Measurements from ENCODE around the gene HADHB.
"Not testable (repeated sequence)": the region's sequence is repeated elsewhere in the genome, so short reads cannot be mapped to it uniquely, and the experiment has no call there.

Gene HADHB

DNA sequence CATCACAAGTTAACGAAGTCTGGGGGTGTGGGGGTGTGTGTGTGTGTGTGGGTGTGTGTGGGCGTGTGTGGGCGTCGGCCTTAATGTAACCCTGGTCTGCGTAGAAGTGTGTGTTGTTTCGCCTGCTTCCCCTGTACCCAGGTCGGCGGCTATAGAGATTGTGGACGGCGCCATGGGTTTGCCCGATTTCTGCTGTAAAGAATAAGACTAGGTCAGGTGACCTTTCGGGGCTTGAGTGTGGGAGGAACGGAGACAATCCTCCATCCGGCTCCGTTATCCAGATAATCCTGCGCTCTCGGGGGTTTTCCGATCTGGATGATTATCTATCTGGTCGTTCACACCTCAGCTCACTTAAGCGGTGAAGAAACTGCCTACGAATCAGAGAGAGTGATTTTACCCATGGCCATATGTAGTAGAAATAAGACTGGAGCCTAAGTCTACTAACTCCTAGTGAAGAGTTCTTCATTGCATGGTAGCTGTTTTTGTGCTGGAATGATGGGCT lies 543 bp downstream of the HADHB start:
- peak; percentile 68 to 71 for DNase-seq

DNA sequence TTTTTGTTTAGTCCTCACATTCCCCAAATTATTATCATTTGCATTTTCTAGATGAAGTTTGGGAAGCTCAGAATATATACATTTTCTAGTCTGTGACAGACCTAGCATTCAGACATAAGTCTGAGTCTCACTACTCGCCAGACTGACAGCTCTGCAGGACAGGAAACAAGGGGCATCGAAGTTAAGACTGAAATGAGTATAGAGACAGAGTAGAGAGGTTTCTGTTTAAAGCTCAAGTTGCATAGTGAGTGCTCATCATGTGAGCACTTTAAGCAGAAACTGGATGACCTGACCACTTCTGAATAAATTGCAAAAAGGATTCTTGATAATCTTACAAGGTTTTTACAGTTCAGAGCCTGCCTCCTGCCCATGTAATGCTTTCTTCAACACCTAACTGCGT lies 1.1 kb downstream of the HADHB start:
- no peak for DNase-seq

DNA sequence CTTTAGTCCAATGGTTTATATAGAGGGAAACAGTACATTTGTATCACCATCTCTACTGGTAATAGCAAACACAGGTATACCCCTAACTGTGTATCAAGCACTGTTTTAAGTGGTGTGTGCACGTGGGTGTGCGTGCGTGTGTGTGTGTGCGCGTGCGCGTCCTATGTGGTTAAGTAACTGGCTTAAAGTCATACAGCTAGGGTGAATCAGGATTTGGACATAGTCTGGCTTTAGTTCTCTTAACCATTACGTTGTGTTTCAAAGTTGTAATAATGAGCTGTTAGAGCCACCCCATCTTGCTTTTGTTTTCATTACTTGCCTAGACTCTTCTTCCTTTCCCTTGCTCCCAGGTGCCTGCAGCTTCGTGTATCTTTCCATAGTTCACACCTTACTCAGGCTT lies 2.1 kb downstream of the HADHB start:
- DNase-seq: peak in 1 of 2 donors; percentile 6

DNA sequence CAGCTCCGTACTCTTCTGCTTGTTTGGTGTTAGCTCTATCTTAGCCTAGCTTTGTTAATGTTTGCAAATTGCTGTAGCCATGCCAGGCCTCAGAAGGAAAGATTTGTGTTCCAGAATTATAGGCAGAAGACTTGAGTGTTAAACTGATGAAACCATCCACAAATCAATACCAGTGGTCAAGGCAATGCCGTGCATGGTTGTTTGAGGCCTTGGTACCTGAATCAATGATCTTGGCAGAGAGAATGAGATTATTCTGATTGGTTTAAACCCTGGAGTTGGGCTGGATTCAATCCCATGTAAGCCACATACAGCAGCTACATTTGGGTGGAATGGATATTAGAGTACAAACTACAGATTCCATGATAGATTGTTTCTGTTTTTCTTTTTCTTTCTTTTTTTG lies 4.9 kb downstream of the HADHB start:
- DNase-seq: no peak

DNA sequence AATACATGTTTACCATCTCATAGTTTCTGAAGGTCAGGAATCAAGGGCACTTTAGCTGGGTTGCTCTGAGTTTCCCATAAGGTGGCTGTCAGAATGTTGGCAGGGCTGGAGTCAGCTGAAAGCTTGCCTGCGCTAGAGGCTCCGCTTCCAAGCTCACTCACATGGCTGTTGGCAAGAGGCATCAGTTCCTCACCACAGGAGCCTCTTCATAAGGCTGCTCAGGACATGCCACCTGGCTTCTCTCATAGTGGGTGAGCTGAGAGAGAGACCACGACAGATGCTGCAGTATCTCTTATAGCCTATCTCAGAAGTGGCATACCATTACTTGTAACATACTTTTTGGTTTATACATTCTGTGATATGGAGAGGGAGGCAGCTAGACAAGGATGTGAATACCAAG lies 7.2 kb downstream of the HADHB start:
- no peak for DNase-seq

DNA sequence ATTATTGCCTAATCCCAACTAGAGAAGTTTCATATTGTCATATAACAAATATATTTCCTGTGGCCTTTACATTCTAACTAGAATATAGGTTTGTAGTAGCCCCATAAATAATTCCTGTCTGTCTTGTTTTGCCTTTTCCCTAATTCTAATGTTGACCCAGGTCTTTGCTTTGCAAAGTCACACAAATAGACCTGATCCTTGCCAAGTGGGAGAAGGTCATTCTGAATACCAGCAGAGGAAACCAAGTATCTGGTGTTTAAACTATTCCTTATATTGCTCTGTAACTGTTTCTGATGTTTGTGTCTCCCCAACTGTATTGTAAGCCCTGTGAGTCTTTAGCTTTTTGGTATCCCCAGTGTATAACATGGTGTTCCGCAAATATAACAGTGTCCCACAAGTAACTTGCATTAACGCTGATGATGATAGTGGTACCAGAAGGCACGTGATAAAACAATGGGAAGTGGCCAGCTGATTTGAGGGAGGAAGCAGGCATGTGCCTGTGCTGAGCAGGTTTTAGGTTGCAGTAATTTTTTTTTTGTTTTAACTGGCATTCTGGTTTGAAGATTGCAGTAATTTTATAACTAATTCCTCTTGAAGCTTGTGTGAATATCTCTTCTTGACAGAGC lies 11.1 kb downstream of the HADHB start:
- DNase-seq: no peak

DNA sequence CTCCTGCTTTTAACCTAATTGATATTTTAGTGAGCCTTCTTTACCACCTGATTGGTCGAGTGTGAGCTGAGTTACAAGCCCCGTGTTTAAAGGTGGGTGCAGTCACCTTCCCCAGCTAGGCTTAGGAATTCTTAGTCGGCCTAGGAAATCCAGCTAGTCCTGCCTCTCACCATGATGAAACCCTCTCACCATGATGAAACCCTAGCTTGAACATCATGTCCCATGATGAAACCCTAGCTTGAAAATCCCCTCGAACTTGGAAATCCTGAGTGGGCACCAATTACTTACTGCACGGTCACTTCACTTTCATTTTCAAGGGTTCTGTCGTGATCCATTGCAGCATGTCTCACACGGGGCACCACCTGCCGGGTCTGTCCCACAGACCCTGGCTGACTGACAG lies 14.1 kb downstream of the HADHB start:
- DNase-seq: not testable (repeated sequence)

DNA sequence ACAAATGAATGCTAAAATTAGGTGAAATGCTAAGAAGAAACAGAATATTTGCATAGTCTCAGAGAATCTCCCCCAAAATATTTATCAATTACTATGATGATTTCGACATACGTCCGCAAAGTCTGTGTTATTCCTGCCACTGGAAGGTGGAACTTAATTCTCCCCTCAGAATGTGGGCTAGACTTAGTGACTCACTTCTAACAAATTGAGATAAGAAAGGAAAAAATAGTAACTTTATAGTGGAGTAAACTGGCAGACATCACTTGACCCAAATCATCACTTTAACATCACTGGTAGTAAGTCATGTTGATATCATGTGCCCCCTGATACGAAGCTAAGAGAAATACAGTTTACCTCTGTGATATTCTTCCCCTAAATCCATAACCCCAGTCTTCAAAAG lies 23.5 kb downstream of the HADHB start:
- DNase-seq: no peak

DNA sequence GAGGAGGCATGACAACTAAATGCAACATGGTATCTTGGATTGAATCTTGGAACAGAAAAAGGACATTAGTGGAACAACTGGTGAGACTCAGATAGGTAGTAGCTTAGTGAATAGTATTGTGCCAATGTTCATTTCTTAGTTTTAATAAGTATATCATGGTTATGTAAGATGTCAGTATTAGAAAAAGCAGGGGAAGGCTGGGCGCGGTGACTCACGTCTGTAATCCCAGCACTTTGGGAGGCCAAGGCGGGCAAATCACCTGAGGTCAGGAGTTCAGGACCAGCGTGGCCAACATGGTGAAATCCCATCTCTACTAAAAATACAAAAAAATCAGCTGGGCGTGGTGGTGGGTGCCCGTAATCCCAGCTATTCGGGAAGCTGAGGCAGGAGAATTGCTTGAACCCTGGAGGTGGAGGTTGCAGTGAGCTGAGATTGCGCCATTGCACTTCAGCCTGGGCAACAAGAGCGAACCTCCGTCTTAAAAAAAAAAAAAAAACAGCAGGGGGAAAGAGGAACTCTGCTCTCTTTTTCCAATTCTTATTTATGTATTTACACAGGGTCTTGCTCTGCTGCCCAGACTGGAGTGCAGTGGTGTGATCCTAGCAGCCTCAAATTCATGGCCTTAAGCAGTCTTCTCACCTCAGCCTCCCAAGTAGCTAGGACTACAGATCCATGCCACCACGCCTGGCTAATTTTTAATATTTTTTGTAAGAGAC lies 24.1 kb downstream of the HADHB start:
- DNase-seq: not testable (repeated sequence)

DNA sequence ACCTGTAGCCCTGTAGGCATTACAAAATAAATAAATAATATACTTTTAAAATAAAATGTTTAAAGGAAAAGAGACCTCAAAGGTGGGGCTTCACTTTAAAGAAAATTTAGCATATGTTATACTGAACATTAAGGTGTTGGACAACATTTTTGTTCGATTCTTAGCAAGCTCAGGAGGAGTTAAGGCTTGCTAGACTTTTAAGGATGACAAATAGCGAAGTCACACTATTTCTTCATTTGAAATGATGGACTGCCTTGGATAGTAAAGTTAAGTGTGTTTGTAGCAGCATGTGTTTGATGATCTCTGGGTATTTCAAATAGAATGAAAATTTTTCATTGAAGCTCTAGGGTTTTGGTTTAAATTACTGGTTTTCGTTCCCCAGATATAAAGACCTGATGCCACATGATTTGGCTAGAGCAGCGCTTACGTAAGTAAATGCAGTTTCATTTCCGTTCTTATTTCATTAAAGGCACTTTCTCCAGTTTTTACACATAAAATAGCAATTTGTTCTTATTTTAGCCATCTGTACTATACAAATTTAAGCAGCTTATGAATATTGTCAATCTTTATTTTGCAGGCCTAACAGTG lies 24.9 kb downstream of the HADHB start:
- no peak for DNase-seq

DNA sequence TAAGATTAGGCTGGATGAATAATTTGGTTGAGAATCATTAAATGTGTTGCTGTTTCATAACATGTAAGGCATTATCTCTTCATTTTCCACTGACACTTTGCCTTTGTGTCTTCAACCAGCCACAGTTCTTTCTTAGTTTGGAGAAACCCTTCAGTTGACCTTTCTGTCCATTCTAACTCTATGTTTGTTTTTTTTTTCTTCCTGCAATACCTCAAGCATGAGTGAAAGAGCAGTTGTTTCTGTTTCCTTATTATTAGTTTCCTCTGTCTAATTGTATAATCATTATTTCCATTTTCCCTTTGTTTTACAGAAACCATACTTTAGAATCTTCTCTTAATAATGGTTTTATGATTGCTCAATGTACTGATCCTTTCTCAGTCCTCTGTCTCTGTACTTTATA lies 25.6 kb downstream of the HADHB start:
- no peak for DNase-seq

DNA sequence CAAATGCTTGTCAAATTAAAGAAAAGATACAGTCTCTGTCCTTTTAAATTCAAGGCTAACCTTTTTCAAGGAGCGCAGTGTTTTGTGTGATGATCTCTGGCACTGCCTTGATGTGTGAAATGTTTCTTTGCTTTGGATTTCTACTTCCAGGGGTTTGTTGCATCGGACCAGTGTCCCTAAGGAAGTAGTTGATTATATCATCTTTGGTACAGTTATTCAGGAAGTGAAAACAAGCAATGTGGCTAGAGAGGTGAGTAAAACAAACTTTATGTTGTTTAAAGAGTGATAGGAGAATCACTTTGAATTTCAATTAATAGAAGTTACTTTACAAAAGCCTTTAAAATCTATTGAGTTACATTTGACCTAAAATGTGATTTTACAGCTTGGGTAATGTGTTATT lies 28.8 kb downstream of the HADHB start:
- DNase-seq: no peak

DNA sequence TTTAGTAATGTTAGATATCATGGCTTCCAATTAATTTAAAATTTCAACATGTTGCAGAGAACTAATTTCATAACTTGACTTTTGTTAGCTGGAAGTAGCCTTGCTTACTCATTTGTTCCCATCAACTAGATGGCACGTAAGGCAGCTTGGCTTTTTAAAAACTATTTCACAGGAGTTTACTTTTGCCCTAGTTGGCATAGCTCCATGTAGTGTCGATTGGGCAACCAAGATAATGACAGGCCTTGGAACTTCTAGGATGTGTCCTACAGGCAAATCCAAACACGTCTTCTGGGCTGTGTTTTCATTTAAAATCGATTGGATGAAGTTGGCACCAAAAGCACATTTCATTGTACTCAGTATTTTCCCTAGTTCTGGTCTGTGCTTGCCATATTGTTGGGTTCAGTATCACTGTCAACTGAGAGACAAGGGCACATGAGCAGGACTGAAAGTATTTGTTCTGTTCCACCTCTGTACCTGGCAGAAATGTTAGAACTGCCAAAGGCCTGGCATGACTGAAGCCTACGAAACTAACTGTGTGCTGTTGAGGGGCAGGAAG lies 29.4 kb downstream of the HADHB start:
- no peak for DNase-seq

DNA sequence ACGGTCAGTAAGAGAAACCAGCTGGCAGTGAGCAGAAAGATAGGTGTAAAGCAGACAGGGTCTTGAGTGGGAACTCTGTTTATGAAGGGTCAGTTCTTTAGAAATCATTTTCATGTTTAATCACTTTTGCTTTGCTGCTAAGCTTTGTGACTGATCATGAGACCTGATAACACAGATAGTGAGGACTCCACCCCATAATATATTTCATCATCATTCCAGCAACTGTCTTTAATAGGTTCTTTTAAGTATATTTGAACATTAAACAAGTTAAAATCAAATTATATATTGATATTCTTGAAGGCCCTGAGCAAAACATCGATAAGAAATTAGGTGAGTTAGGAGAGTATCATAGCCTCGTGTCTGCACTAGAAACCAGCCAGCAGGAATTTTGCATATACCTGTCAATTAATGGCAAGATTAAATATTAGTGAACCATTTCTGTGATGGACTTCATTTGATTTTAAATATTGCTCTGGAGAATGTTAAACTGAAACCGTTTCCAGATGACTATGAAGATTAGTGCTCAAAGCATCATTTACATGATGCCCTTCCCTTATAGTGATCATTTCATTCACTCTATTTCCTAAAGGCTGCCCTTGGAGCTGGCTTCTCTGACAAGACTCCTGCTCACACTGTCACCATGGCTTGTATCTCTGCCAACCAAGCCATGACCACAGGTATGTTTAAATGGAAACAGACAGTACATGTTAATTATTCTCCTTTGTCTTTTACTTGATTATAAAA lies 31.9 kb downstream of the HADHB start:
- no peak for DNase-seq

DNA sequence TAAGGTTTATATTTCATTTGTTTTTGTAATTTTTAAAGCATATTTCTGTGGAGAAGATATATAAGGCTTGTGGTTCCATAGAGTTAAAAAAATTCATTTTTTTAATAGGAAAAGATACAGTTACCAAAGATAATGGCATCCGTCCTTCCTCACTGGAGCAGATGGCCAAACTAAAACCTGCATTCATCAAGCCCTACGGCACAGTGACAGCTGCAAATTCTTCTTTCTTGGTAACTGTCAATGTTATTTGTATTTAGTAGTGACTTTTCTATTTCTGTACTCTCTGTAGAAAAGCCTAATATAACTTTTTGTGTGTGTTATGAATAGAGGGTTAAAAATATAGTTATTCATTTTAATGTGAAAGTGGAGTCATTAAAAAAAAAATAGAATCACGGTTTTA lies 35.1 kb downstream of the HADHB start:
- DNase-seq: no peak

DNA sequence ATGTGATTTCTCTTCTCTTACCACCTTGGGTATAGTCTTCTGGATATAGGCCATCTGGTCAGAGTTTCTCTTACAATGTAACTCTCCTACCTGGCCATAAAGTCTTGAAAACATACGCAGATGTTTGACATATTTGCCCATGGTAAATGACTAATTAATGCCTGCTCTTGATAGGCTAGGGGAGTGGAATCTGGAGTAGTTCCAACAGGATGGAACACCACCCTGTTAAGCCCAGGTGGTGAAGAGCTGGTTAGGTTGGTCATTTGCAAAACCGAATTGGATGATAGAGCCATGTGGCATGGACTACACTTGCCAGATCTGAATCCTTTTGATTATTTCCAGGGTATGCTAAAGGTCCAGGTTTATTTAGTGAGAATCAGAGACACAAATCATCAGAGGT lies 36.5 kb downstream of the HADHB start:
- no peak for DNase-seq

DNA sequence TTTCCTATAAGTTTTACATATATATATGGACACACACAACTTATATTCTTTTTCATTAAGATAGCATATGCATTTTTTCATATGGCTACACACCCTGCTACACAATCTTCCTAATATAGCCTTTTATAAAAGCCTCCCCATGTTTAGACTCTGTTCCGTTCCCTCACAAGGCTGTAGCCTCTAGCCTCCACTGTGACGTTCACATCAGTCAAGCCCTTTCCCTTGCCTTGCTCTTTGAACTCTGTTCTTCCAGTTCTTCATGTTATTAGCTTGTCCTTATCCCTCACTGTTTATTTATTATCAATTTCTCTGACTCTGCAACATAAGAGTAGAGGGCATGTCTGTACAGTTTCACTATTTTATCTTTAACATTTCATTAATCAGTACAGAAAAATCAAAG lies 38.9 kb downstream of the HADHB start:
- no peak for DNase-seq

DNA sequence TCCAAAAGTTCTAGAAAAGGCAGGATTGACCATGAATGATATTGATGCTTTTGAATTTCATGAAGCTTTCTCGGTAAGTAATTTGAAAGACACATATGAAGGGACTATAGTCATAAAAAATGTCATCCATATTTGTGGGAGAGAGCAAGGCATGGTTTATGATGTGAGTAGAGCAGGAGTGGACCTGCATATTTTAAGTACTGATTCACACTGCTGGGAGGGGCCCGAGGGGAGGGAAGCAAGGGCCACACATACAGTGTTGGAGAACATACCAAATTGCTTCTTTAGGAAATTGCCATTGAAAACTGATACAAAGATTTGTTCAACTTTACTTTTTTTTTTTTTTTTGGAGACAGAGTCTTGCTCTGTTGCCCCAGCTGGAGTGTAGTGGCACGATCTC lies 39.4 kb downstream of the HADHB start:
- no peak for DNase-seq

DNA sequence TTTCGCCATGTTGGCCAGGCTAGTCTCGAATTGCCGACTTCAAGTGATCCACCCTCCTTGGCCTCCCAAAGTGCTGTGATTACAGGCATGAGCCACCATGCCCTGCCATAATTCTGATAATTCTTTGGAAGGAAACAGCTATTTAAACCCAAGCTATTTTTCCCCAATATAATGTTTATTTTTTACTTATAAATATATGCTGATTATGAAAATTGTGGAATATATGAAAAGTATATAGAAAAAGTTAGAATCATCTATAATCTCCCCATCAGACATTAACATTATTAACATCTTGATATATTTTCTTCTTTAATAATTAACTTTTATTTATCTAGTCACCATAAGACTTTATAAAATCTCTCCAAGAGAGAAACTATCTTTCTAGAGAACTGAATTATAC lies 41.2 kb downstream of the HADHB start:
- no peak for DNase-seq

DNA sequence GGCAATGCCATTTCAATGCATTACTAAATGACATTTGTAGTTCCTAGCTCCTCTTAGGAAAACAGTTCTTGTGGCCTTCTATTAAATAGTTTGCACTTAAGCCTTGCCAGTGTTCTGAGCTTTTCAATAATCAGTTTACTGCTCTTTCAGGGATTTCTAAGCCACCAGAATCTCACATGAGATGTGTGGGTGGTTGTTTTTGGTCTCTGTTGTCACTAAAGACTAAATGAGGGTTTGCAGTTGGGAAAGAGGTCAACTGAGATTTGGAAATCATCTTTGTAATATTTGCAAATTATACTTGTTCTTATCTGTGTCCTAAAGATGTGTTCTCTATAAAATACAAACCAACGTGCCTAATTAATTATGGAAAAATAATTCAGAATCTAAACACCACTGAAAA lies 45.3 kb downstream of the HADHB start:
- DNase-seq: no peak

DNA sequence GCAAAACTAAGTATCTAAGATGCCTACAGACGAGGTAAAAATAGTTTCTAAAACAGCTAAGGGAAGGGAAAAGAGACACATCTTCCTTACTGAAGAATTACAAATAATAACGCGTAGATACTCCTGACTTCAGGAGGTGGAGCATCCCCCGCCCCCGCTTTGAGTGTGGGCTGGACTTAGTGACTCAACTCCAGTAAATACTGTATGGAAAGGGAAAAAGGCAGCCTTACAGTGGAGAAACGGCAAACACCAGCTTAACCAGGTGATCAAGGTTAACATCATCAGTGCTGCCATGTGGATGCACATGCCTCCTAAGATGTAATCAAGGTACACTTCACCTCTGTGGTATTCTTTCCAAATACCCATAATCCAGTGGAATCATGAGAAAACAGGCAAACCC lies 47.9 kb downstream of the HADHB start:
- DNase-seq: no peak

DNA sequence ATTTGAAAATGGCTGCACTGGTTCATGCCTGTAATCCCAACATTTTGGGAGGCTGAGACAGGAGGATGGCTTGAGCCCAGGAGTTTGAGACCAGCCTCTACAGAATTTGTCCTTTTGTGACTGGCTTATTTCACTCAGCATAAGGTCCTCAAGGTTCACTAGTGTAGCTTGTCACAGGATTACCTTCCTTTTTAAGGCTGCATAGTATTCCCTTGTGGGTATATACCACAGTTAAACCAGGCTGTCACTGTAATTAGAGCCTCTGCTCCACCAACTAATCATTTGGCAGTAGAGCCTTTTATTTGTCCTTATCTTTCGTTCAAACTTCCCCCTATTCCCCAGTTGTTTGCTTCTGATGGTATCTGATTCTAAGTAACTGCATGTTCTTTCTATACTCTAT lies 50.8 kb downstream of the HADHB start:
- no peak for DNase-seq

DNA sequence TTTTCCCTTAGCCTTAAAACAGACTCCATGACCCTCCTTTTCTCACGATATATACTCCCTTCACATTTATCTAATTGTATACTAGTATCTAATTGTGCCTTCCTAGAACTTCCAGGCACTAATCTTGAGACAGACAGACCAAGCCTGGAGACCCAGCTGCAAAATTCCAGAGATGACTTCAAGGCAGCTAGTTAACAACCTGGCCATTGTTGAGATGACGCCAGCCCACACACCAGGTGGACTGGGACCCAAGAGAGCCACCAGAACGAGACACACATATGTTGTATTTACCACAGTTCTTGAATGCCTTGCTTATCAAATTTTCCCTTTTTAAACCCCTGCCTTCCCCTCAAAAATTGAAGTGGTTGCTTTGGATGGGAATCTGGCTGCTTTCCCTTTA lies 52.3 kb downstream of the HADHB start:
- DNase-seq: no peak

DNA sequence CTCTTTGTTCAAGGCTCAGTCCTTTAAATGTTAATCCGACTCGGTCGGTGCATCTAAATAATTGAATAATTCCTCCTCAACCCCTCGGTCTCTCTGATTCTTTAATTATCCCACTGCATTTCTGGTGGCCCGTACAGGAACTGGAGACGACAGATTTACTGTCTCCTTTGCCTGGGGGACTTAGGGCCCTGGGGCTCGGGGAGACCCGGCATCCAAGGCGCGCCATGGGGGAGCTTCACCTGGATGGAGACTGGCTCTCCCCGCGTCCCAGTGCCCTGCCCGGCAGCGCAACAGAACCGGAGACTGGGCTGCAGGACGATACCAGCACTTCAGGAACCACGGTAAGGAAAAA lies 53.5 kb downstream of the HADHB start:
- DNase-seq: no peak

Measured in activated CD4-positive, alpha-beta T cell treated with anti-CD3 and anti-CD28 coated beads for 4 hours (primary cell).